NT2/D1 (cell line): Measurements from ENCODE around the gene ARMH1.

Source experiments
- SUZ12 ChIP-seq: IDR thresholded peaks from 2 replicates; pipeline ENCODE4 v1.6.1; 2011; ENCODE audit not compliant: insufficient read length, insufficient read depth; ENCODE audit errors: extremely low read depth
- YY1 ChIP-seq: IDR thresholded peaks from 2 replicates; pipeline ENCODE4 v1.6.1; 2011; ENCODE audit not compliant: insufficient read length, insufficient read depth
- ZNF274 ChIP-seq: IDR thresholded peaks from 2 replicates; pipeline ENCODE4 v1.6.1; 2011; ENCODE audit warnings: mild to moderate bottlenecking, low read depth, low read length

DNA sequence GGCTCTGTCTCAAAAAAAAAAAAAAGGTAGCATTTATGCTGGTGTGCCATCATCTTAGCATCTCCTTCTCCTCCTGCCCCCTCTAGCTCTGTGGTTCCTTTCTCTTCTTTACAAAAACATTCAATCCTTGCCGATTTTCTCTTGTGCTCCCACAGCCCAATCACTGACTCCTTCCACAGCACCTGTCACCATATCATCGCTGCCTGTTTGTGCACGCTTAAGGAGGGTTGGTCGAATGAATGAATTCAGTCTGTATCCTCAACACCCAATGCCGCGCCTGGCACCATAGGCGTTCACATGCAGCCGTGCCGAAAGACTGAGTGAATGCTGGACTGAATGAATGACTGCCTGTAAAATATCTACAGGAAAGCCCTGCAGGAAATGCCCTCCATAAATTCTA lies 48.5 kb downstream of the ARMH1 start:
- TF ChIP-seq YY1, result no peak
- TF ChIP-seq SUZ12, result no peak
- no peak for TF ChIP-seq ZNF274
